NOMO-1 treated with DMSO at 0.1 percent for 48 hours (cell line): ENCODE data around the gene CUL1.

ENCODE experiments used
- DNase-seq: peaks from one replicate; lab custom pipeline; 2025; ENCODE audit not compliant: unreplicated experiment; lab: John Stamatoyannopoulos, UW

Gene CUL1

DNA sequence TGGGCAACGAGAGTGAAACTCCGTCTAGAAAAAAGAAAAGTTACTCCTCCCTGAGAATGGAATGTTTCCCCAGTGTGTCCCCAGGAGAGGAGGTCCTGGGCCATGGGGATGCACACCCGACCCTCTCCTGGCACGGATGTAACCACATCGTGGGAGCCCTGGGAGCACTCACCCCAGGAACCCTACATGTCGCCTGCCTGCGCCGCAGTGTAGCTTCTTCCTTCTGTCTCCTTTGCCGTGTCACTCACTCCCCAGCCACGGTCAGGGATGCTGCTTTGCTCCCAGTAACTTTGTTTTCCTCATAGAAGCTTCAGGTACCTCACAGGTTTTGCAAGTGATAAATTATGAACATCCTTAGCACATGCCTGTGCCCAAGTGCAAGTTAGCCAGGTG lies 103.4 kb downstream of the CUL1 start:
- no peak for DNase-seq

DNA sequence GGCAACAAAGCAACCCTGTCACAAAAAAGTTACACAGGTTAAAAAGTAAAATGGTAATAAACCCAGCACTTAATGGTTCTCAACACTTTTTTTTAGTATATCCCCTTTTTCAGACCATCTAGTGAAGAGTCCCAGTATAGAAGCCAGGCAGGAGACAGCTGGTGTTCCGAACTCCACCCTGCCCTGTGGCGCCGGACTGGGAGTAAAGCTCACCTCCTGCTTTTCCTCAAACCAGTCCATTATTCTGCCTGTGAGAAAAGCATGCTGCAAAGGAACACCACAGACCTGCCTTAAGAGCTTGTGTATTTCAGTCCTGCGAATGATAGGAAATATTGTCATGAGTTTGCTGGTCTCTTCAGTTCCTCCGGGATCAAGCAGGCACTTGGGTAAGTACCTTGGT lies 104.4 kb downstream of the CUL1 start:
- no peak for DNase-seq

DNA sequence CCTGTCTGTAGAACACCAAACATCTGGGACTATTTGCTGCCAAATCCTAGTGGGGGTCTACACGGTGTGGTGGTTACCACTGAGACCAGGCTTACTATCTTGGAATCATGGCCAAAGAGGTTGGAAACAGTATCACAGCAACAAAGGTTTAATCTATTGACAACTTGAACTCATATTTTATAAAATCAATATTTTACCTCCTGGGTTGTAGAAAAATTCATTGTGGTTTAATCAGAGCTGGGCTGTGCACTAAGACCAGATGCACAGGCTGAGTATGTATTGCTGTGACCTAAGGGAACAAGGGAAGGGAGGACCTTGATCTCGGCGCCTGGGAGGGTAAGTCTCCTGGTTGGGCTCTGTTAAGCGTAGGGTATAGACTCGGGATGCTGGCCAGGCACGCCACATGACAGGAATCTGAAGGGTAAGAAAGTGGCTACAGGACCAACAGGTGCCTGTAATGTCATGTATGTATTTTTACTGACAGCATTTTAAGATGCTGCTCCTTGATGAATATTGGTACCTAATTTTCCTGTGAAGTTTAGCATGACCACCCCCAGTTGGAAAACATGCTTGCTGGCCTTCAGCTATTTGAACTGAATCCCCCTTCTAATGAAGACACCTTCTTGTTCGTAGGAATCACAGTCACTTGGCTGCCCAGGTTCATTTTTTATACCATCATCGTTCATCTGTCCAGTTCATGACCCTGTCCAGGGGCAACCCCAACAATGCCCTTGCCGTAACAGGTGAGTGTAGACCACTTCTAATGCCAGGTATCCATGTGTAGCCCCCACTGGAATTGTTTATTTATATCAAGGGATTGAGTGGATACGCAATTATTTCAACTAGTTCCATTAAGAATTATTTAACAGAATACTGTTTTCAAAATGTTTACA lies 105.9 kb downstream of the CUL1 start:
- no peak for DNase-seq

DNA sequence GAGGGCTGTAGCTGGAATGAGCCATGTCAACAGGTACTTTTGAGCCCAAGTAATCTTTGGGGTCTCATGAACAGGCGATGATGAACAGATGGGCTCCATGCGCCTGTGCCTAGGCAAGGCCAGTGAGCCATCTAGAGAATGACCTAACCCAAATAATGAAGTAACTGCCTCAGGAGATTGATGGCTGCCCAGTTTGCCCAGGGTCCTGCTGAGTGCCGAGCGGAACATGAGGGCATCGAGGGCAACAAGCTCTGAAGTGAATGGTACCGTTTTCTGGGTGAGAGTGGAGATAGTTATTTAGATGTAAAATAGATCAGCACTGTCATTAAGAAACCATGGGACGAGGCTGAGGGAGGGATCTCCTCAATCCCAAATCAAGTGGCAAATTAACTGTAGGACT lies 107.5 kb downstream of the CUL1 start:
- no peak for DNase-seq

DNA sequence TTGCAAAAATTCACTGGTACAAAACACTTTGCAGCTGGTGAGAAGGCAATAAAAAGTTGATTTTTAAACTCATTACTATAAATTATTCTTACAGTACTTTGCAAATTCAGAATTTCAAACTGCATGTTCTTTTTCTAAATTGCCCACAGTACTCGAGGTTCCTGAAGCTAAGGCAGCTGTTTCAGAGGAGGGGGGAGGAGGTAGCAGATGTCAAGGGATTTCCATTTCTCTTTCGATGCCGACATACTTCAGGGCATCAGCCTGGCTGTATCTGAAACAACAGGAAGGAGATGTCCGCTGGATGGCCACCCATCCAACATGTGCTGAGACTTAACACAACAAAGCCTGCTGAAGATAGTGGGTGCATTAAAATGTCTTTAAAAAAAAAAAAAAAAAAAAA lies 108.7 kb downstream of the CUL1 start:
- no peak for DNase-seq

DNA sequence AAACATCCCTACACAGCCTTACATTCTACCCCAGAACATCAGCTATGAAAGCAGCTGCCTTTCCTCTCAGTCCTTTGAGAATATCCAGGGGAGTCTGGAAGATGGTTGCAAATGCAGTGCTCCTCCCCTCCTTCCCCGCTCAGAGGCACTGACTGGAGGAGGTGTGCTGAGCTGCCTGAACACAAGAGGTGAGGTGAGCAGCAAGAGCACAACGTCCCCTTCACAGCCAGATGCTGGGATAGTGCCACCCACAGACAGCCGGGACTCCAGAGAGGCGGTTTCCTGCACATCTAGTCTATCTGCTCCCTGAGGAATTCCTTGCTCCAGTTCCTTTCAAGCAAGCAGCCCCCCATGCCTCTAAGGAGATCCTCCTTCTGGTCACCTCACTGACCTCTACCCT lies 111.2 kb downstream of the CUL1 start:
- DNase-seq: no peak

DNA sequence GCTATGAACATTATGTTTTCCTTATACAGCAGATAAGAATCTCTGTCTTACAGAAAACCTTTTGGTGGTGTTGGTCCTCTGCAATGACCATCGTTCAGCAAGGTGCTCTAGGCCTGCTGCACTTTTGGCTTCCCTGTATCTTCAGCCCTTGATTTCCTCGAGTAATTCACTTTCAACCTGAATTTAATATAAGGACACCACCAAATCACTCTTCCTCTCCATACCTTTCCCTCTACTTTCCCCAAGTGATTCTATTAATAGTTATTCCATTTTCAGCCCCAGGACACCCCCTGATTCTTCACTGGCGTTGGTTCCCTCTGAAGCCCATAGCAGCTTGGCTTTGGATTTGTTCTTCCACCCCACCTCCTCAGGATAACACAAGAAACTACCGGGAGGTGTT lies 113.2 kb downstream of the CUL1 start:
- no peak for DNase-seq

DNA sequence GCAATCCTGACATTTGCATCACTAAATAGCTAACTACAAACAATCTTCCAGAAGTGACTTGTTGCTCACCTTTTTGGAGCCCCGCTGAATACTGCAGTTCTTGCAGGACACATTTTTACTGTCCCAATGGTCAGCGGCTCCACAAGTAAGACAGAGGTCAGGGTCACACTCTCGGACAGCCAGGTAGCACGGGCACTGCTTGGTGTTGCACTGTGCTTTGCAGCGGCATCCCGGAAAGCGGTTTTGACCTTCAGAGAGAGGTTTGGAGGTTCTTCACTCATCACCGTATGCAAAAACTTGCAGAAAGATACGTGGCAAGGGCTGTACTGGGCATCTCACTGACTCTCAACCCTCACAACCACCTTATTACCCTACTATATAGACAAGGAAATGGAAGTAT lies 115.2 kb downstream of the CUL1 start:
- no peak for DNase-seq

DNA sequence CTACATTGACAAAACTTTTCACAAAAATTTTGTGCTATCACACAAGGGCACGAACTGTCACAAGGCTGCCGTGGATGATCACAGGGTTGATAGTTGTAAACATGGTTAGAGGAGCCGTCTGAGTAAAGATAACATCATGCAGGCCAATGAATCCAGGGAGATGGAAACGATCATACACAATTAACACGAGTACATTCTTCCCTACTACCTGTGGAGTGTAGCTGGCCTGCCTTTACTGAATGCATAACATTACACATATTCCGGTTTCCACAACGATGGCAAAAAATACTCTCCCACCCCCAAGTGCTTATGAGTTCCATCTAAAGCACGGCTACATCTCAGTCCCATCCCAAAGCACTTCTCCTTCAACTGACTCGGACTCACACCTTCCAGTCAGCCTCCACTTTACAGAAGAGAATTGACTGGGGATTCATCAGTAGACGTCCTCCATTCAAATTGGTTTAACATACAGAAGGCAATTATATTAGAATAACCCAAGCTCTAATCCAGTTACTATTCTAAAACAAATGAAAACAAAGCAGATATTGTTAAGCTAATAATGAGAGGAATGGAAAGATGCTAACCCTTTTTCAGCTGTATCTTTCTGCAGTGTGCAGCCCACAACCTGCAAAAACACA lies 116.3 kb downstream of the CUL1 start:
- no peak for DNase-seq

DNA sequence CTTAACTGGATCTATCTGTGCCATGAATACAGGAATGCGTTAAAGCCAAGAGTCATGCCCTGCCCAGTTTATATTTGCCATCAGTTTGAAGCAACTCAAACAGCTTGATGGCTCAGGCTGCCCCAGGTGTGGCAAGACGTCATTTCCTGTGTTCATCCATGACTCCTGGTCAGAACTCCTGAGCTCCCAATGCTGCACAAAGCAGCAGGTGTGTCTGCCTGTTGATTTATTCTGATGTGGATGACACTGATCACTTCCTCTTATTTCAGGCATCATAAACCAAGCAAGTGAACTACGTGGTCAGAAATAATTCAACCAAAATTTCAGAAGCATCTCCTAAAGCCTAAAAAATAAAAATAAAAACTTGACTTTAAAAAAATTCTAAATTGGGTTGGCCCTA lies 116.9 kb downstream of the CUL1 start:
- no peak for DNase-seq

DNA sequence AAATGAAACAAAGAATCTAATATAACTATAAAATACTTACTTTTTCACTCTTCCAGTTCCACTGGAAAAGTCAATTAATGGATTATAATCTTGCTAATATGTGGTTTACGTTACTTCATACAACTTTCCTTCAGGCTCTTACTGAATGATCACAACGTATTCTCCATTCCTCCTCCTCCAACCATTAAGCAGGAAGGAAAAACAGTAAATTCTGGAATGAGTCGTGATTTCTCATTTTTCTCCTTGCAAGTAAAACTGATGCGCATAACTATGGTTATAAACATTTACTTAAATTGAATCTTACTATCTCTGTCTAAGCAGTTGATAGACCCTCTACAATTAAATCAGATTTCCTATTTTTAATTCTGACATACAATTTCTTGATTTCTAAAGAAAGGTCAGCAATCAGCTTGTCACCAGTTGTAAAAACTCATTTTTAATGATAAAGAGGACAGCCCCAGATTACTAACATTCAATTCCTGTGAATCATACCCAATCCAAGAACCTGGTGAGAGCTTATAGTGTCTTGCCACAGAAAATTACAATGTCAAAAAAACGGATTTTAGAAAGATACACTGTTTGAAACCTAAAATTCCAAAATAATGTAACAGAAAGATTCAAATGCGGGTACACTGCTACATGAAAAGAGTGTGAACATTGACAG lies 121.1 kb downstream of the CUL1 start:
- no peak for DNase-seq

DNA sequence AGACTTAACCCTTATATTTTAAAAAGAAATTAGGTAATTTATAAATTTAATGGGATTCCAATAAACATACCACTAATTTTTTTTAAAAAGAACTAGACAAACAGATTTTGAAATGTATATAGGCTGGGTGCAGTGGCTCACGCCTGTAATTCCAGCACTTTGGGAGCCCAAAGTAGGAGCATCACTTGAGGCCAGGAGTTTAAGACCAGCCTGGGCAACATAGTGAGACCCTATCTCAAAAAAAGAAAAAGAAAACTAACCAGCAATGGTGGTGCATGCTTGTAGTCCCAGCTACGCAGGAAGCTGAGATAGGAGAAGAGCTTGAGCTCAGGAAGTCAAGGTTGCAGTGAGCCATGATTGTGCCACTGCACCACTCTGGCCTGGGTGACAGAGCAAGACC lies 122.7 kb downstream of the CUL1 start:
- DNase-seq: no peak

DNA sequence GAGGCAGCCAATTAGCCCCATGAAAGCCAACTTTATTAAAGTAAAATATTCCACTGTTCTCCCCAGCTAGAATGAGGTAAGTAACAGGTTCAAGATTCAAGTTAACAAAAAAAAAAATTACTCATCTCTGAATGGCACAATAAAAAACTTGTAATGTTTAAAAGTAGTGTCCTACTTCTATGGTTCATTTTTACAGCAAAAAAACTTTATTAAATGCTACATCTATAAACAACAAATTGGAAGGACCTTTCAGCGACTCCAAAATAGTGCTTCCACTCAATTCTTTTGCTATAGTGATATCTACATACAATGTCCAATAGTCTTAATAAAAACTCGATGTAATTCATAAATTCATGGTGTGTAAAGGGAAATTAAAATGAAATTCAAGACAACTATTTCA lies 126.2 kb downstream of the CUL1 start:
- DNase-seq: no peak

DNA sequence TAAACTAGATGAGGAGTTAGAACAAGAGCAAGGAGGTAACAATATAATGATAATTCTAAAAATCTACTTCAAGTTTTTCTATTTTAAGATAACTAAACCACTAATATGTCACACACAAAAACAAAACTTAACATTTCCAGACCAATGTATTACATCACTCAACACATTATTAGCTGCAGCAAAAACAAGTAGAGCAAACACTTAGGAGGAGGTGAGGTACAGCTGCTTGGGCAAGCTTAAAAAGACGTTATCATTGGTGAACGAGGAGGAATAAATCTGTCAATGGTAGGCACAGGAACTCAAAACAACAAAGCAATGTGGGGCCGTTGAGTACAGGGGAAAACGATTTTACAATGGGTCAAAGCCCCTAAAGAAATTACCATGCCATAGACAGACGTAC lies 126.6 kb downstream of the CUL1 start:
- DNase-seq: no peak

DNA sequence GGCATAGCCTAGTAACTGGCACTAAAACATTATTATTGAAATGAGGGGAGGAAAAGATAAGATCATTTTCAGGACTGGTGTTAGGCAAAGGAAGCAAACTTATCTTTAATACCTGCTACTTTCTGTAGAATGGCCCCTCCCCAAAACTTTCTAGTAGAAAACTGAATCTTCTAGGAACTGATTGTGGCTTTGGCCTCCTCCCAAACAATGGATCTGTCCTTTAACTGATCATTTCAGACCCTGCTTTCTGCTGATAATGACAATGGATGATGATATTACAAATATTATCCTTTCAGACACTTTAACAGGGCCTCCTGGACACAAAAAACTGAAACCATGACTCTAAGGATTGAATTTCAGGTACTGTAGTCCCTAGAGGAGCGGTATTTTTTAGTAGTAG lies 130.3 kb downstream of the CUL1 start:
- no peak for DNase-seq

DNA sequence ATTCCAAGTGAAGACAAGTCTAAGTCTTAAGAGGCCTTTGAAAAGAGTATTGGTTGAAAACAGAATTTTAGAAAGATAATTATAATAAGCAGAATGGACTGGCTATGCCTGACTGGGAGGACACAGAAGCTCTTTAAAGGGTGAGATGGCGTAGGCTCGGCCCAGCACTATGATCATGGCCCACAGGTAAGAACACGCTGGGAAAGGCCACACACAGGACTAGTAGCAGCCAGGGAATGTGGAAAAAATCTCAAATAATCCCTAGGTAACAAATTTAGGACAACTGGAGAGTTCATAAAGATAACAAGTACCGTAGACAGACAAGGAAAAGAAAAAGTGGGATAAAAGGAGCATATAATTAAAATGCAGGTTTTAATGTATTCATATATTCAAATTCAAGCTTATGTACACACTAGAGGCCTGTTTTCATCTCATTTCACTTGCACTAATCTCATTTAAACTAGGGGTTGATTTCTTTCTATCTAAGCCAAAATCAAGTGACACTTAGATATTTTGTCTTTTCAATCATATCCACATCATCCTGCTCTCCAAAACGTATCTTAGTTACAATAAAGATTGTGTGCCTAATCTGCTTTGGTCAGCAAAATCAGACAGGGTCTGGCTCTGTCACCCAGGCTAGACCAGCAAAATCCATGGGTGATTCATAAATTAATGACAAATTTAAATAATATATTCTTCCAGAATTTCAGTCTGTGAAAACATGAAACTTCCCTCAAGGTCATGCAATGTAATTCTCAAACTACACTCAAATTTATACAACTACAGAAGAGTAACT lies 132.4 kb downstream of the CUL1 start:
- no peak for DNase-seq

DNA sequence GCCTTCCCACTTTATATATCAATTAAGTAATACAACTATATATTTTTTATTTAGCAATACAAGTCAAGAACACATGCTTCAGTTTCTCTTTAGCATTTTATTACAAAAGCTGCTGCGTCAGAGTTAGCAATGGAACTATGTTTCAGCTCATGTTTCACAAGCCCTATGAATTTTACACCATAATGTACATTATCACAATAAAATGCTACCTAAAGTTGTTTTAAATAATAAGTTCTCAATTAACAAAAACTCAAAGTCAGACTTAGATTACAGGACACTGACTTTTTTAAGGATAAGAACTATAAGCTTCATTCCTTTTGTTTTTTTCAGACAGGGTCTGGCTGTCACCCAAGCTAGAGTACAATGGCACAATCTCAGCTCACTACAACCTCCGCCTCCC lies 133.1 kb downstream of the CUL1 start:
- no peak for DNase-seq

DNA sequence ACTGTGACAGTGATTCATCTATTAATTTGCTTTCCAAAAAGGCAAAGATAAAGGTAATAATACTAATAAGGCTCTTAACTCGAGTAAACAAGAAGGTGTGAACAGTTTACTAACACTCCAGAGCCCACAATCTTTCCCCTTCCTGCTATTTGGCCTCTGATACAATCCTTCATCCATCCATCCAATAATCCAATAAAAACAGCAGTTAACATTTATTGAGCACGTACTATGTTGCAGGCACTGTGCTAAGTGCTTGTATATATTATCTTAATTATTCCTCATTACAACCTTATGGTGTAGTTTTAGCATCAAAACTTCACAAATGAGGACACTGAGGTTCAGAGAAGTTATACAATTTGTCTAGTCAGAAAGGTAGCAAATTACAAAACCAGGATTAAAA lies 135.9 kb downstream of the CUL1 start:
- no peak for DNase-seq

DNA sequence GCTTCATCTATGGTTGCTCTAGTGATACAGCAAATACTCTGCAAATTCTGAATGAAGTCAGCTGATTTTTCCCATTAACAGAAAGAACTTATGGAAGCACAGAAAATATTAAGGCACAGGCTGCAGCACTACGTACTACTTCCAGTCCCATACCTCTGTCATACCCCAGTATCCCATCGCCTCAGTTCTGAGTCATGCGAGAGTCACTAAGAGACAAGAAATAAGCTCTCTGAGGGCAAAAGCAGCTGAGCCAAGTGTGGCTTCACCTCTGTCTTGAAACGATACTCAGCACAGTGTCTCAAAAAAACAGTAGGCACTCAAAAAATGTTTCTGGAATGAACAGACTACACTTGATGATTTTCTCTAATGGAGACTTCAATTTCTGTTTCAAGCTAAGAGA lies 137.2 kb downstream of the CUL1 start:
- no peak for DNase-seq

DNA sequence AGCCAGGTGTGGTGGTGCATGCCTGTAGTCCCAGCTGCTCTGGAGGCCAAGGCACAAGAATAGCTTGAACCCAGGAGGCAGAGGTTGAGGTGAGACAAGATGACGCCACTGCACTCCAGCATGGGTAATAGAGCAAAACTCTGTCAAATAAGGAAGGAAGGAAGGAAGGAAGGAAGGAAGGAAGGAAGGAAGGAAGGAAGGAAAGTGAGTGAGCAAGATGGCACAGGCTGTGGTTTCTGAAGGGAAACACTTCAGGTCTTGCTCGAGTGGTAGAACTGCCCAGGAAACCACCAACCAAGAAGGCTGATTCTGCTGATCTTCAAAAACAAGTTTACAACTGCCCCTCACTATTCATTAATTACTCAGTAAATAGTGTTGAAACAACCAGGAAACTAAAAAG lies 140.2 kb downstream of the CUL1 start:
- DNase-seq: no peak
